ENCODE results near the gene LBR.

DNA sequence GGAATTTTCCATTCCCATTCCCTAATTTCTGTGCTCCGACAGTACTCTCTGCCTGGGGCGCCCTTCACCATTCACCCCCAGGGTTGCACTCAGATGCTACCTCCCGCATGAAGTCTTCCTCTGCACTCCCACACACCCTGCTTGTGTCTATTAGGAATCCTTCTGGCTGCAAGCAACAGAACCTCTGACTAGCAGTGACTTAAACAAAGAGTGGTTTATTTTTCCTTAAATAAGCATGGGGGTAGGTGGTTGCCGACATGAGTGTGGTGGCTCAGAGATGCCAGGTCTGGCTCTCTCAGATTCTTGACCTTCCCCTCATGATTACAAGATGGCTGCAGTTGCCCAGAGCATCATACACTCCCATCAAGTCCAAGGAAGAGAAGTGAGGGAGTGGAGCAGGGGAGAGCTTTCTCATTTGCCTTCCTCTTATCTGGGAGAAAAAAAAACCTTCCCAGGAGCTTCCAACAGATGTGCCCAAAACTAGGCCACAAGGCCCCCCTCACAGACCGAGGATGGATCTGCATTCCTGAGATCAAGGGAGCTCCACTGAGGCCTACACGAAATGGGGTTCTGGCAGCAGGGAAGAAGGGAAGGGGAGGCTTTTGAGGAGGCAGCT lies 49.6 kb upstream of the LBR start:
- TF ChIP-seq, protein P1, sequence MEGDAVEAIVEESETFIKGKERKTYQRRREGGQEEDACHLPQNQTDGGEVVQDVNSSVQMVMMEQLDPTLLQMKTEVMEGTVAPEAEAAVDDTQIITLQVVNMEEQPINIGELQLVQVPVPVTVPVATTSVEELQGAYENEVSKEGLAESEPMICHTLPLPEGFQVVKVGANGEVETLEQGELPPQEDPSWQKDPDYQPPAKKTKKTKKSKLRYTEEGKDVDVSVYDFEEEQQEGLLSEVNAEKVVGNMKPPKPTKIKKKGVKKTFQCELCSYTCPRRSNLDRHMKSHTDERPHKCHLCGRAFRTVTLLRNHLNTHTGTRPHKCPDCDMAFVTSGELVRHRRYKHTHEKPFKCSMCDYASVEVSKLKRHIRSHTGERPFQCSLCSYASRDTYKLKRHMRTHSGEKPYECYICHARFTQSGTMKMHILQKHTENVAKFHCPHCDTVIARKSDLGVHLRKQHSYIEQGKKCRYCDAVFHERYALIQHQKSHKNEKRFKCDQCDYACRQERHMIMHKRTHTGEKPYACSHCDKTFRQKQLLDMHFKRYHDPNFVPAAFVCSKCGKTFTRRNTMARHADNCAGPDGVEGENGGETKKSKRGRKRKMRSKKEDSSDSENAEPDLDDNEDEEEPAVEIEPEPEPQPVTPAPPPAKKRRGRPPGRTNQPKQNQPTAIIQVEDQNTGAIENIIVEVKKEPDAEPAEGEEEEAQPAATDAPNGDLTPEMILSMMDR (IDR thresholded peaks at IDR 0.05; ENCODE audit: borderline replicate concordance, extremely low read depth, low read length, poor library complexity, severe bottlenecking): no peak
- no peak for TF ChIP-seq EZH2 (IDR thresholded peaks at IDR 0.05; ENCODE audit: borderline replicate concordance, low read depth, low read length, severe bottlenecking)
